HuH-7 (cell line): ENCODE results near the gene GNA12.
A peak's percentile ranks its signal among the peaks of the same experiment; 100 is the strongest.
"Not testable (repeated sequence)": the region's sequence is repeated elsewhere in the genome, so short reads cannot be mapped to it uniquely, and the experiment has no call there.

ENCODE experiments used
- DNase-seq: peaks from one replicate; pipeline ENCODE4 v3.0.0; 2011; ENCODE audit warnings: low spot score

The GNA12 gene

DNA sequence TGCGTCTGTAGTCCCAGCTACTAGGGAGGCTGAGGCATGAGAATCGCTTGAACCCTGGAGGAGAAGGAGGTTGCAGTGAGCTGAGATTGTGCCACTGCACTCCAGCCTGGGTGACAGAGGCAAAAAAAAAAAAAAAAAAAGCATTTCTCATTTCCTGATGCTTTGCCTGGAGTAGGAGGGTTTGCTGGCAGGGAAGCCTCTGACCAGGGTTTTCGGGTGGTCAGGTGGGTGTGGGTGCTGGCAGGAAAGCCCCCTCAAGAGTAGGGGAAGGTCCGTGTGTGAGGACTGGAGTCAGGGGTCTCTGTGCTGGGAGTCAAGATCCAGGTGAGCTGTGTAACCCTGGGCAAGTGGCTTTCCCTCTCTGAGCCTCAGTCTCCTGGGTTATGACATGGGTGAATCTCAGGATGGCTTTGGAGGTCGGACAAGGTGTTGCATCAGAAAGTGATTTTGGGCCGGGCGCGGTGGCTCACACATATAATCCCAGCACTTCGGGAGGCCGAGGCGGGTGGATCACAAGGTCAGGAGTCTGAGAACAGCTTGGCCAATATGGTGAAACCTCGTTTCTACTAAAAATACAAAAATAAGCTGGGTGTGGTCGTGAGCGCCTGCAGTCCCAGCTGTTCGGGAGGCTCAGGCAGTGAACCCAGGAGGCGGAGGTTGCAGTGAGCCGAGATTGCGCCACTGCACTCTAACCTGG lies 152.9 kb downstream of the GNA12 start:
- DNase-seq: no peak

DNA sequence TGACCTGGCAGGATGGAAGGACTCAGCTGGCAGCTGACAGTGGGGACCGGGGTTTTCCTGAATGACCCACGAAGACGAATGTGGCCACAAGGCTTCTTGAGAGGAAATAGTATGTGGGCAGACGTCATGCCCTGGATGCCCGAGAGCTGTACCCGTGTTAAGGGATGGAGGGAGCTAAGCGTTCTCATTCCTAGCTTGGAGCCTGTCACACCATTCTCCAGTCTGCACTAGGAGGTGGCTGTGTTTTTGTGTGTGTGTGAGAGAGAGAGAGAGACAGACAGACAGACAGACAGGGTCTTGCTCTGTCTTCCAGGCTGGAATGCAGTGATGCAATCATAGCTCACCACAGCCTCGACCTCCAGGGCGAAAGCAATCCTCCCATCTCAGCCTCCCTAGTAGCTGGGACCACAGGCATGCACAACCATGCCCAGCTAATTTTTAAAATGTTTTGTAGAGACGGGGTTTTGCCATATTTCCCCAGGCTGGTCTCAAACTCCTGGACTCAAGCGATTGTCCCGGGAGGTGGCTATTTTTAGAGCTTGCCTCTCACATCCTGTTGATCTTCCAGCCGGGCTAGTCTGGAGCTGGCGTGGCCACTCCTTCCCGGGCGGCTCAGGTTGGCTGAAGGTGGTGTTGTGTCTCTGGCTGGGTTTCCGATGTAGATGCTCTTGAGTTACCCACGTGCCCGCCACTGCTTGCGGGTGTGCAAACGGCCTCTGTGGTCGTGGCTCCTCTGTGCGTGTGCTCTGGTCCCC lies 154.0 kb downstream of the GNA12 start:
- DNase-seq: no peak

GRCh38 chr7:2689343-2689847 lies 154.7 kb downstream of the GNA12 start:
- DNase-seq: no peak

GRCh38 chr7:2688409-2689342 lies 155.4 kb downstream of the GNA12 start:
- DNase-seq: no peak

- no peak for DNase-seq
These were observed 156.2 kb downstream of the GNA12 start, which contains the start of gene AMZ1 for GRCh38 chr7:2687881-2688318. TSS of gene AMZ1 (plus strand) at chr7:2688202. CDS start at chr7:2700452, 12,250 bp downstream.

DNA sequence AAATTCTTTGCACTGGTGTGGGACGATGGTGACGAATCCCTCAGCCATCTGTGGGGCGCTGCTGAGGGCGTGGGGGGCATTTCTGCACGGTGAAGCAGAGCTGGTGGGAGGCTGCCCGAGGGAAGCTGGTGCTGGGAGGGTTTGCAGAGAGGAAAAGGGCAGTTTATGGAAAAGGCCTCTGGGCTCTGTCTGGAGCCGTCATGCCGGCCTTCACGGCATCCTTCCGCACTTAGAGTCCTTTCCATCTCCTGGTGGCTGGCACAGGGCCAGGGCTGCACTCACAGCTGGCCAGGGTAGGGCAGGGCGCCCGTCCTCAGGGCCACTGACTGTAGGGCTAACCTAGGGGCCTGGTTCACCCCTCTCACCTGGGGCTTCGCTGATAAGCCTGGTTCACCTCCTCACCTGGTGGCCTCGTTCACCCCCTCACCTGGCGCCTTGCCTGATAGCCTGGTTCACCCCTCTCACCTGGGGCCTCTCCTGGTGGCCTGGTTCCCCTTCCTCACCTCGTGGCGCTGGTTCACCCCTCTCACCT lies 156.7 kb downstream of the GNA12 start:
- no peak for DNase-seq

GRCh38 chr7:2686101-2686500 lies 158.0 kb downstream of the GNA12 start:
- DNase-seq: no peak

DNA sequence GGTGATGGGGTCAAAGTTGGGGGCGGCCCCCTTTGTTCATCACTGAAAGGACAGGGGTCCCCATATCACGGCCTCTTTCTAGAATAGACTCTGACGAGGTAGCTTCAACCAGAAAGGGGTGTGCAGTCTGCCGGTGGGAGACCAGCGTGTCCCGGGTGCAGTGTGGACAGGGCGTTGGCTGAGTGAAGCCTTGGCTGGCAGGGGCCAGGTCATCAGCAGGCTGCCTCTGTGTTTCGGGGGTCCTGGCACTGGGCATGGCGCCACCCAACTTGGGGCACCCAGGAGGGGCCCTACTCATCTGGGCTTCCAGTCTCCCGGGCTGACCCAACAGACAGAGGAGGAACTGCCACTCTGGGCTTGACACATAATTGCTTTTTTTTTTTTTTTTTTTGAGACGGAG lies 159.6 kb downstream of the GNA12 start:
- DNase-seq: no peak

GRCh38 chr7:2681929-2682799 lies 161.9 kb downstream of the GNA12 start:
- no peak for DNase-seq

GRCh38 chr7:2680792-2681490 lies 163.2 kb downstream of the GNA12 start:
- peak; percentile 98 for DNase-seq

- no peak for DNase-seq
These were observed 163.9 kb downstream of the GNA12 start for GRCh38 chr7:2680256-2680655.

DNA sequence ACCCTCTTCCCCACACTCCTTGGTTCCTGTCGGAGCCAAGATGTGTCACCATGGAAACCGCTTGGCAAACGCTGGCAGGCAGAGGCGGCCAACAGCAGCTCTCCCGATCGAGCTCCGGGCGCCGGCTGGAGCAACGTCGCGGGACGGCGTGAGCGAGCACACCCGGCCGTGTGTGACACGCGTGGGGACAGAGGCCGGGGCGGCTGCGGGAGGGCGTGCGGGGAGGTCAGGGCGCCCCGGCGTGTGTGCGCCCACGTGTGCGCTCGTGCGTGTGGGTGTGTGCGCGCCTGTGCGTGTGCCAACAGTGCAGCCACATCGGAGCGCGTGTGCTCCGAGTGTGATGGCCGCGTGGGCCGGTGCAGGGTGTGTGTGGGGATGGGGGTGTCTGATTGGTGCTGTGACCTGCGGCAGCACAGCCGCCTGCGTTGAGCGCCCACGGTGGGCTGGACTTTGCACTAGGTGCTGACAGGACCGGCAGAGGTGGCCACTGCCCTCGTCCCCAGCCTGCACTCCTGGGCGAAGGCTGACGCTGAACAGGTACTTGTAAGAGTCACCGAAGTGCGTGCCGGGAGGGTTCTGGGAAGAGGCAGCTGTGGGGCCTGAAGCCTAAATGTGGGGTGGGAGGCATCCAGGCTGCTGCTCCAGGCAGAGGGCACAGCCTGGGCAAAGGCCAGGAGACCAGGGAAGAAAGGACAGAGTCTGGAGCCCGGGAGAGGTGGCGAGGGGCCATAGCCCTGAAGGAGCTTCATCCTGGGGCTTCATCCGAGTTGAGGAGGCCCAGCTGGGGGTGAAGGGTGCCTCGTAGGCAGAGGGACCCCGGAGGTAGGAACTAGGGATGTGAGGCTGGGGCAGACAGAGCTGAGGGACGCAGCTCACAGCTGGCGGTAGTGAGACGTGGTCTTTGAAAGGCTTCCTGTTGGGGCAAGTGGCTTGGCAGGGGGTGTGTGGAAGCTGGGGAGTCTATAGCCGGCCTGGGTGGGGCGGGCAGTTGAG lies 164.7 kb downstream of the GNA12 start:
- DNase-seq: not testable (repeated sequence)

- not testable (repeated sequence) for DNase-seq
These were observed 165.7 kb downstream of the GNA12 start for GRCh38 chr7:2678454-2678853.
